ENCODE measurements around the gene OTUB1.

OTUB1 gene

GRCh38 chr11:64032050-64032449 lies 45.8 kb downstream of the OTUB1 start:
- H3K4me2 ChIP-seq (ENCODE audit: low read depth, low read length, poor library complexity, severe bottlenecking): no peak overlapping the region
- no peaks in the 10 kb centered on the region for H3K9me3 ChIP-seq (ENCODE audit: insufficient read depth, low read depth, low read length)
- no peak overlapping the region for H2AFZ ChIP-seq (ENCODE audit: low read length)
- H3K79me2 ChIP-seq (ENCODE audit: insufficient read depth, low read length): no peaks in the 10 kb centered on the region
- no peak overlapping the region for H3K4me3 ChIP-seq (ENCODE audit: low read length, poor library complexity, severe bottlenecking)
- H3K4me1 ChIP-seq (ENCODE audit: insufficient read depth, low read length, poor library complexity, severe bottlenecking): peaks cover 3% of the 10 kb centered on the region
- no peaks in the 10 kb centered on the region for H3K27me3 ChIP-seq (ENCODE audit: insufficient read depth, low read length, poor library complexity, severe bottlenecking)
- no peaks in the 10 kb centered on the region for H3K9me2 ChIP-seq (replicated peaks; ENCODE audit: low read depth, low read length)
- H4K20me1 ChIP-seq (ENCODE audit: insufficient read depth, low read length, poor library complexity, severe bottlenecking): no peaks in the 10 kb centered on the region
- no peaks in the 10 kb centered on the region for H3K36me3 ChIP-seq (ENCODE audit: insufficient read depth, low read length)
- no peak overlapping the region for H3K9ac ChIP-seq (ENCODE audit: low read depth, low read length, poor library complexity, severe bottlenecking)
- no peak for TF ChIP-seq CTCF (conservative IDR thresholded peaks at IDR 0.05; ENCODE audit: low read length)
- no peak for TF ChIP-seq EZH2phosphoT487 (IDR thresholded peaks at IDR 0.05; ENCODE audit: borderline replicate concordance)
- H3F3A ChIP-seq (ENCODE audit: low read depth): no peaks in the 10 kb centered on the region

GRCh38 chr11:64034411-64034811 lies 48.2 kb downstream of the OTUB1 start:
- H3K9me3 ChIP-seq (ENCODE audit: insufficient read depth, low read depth, low read length): no peaks in the 10 kb centered on the region
- no peak overlapping the region for H2AFZ ChIP-seq (ENCODE audit: low read length)
- H3K36me3 ChIP-seq (ENCODE audit: insufficient read depth, low read length): no peaks in the 10 kb centered on the region
- TF ChIP-seq CTCF (conservative IDR thresholded peaks at IDR 0.05; ENCODE audit: low read length) (no peak), EZH2phosphoT487 (IDR thresholded peaks at IDR 0.05; ENCODE audit: borderline replicate concordance) (no peak)
- H3F3A ChIP-seq (ENCODE audit: low read depth): no peaks in the 10 kb centered on the region
- H3K27me3 ChIP-seq (ENCODE audit: insufficient read depth, low read length, poor library complexity, severe bottlenecking): no peaks in the 10 kb centered on the region
- H3K4me2 ChIP-seq (ENCODE audit: low read depth, low read length, poor library complexity, severe bottlenecking): no peak overlapping the region
- no peak overlapping the region for H3K9ac ChIP-seq (ENCODE audit: low read depth, low read length, poor library complexity, severe bottlenecking)
- no peak overlapping the region for H3K4me3 ChIP-seq (ENCODE audit: low read length, poor library complexity, severe bottlenecking)
- no peaks in the 10 kb centered on the region for H3K79me2 ChIP-seq (ENCODE audit: insufficient read depth, low read length)
- H3K4me1 ChIP-seq (ENCODE audit: insufficient read depth, low read length, poor library complexity, severe bottlenecking): no peaks in the 10 kb centered on the region
- H3K9me2 ChIP-seq (replicated peaks; ENCODE audit: low read depth, low read length): no peaks in the 10 kb centered on the region
- no peaks in the 10 kb centered on the region for H4K20me1 ChIP-seq (ENCODE audit: insufficient read depth, low read length, poor library complexity, severe bottlenecking)

DNA sequence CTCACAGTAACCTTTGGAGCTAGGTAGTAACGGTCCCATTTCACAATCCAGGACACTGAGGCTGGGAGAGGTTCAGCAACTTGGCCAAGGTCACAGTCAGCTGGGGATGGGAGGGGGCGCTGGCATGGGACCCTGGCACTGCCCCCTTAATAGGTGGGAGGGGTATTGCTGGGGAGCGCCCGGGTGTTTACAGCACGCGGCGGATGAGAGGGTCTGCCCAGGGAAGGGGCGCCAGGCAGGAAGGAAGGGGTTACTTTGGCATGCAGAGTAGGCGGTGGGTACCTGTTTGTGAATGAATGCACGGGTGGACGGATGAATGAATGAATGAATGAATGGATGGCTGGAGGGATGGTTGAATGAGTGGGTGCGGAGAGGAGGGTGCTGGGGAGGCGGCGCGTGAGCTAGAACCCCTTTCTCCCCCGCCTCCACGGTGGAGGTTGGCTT lies 48.9 kb downstream of the OTUB1 start:
- H3K4me2 ChIP-seq (ENCODE audit: low read depth, low read length, poor library complexity, severe bottlenecking): no peak overlapping the region
- H4K20me1 ChIP-seq (ENCODE audit: insufficient read depth, low read length, poor library complexity, severe bottlenecking): no peaks in the 10 kb centered on the region
- TF ChIP-seq CTCF (conservative IDR thresholded peaks at IDR 0.05; ENCODE audit: low read length): no peak
- TF ChIP-seq EZH2phosphoT487 (IDR thresholded peaks at IDR 0.05; ENCODE audit: borderline replicate concordance): no peak
- no peak overlapping the region for H2AFZ ChIP-seq (ENCODE audit: low read length)
- no peaks in the 10 kb centered on the region for H3F3A ChIP-seq (ENCODE audit: low read depth)
- no peaks in the 10 kb centered on the region for H3K79me2 ChIP-seq (ENCODE audit: insufficient read depth, low read length)
- H3K27me3 ChIP-seq (ENCODE audit: insufficient read depth, low read length, poor library complexity, severe bottlenecking): no peaks in the 10 kb centered on the region
- no peaks in the 10 kb centered on the region for H3K9me3 ChIP-seq (ENCODE audit: insufficient read depth, low read depth, low read length)
- no peaks in the 10 kb centered on the region for H3K36me3 ChIP-seq (ENCODE audit: insufficient read depth, low read length)
- H3K4me1 ChIP-seq (ENCODE audit: insufficient read depth, low read length, poor library complexity, severe bottlenecking): no peaks in the 10 kb centered on the region
- no peaks in the 10 kb centered on the region for H3K9me2 ChIP-seq (replicated peaks; ENCODE audit: low read depth, low read length)
- no peak overlapping the region for H3K4me3 ChIP-seq (ENCODE audit: low read length, poor library complexity, severe bottlenecking)
- H3K9ac ChIP-seq (ENCODE audit: low read depth, low read length, poor library complexity, severe bottlenecking): no peak overlapping the region
